Neuron (in vitro differentiated cells): Measurements from ENCODE around the gene SAE1.

Experiments used
- H2AFZ ChIP-seq: one replicate; pipeline ENCODE4 v1.6.1; 2013; ENCODE audit warnings: low read depth, mild to moderate bottlenecking, inconsistent platforms, low read length, moderate library complexity
- H3K27me3 ChIP-seq: one replicate; pipeline ENCODE4 v1.6.1; 2013; ENCODE audit warnings: low read length; ENCODE audit not compliant: insufficient read depth
- H3K36me3 ChIP-seq: one replicate; pipeline ENCODE4 v1.6.1; 2013; ENCODE audit warnings: low read length; ENCODE audit not compliant: insufficient read depth
- H3K4me1 ChIP-seq: one replicate; pipeline ENCODE4 v1.6.1; 2013; ENCODE audit warnings: low read length; ENCODE audit not compliant: insufficient read depth
- H3K4me3 ChIP-seq: 2 replicates; pipeline ENCODE4 v1.5.1; 2013; ENCODE audit warnings: mild to moderate bottlenecking, low read length, moderate library complexity
- H3K9me3 ChIP-seq: one replicate; pipeline ENCODE4 v1.6.1; 2013; ENCODE audit warnings: low read length

The SAE1 gene

DNA sequence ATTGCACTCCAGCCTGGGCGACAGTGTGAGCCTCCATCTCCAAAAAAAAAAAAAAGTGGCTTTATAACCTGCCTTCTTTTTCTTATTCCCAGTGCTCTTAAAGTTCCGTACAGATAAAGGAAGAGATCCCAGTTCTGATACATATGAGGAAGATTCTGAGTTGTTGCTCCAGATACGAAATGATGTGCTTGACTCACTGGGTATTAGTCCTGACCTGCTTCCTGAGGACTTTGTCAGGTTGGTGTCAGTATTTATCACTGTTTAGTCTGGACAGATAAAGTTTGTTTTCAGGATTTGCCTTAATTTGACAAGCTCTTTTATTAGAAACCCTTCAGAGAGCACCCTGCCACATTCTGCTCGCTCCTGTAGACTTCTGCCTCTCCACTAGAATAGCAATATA, 66.5 kb downstream of the SAE1 start:
- Histone ChIP-seq H2AFZ (no peak overlapping the region), H3K4me3 (no peak overlapping the region), H3K27me3 (no peaks in the 10 kb centered on the region), H3K9me3 (no peaks in the 10 kb centered on the region), H3K36me3 (peaks cover 37% of the 10 kb centered on the region), H3K4me1 (no peaks in the 10 kb centered on the region)

DNA sequence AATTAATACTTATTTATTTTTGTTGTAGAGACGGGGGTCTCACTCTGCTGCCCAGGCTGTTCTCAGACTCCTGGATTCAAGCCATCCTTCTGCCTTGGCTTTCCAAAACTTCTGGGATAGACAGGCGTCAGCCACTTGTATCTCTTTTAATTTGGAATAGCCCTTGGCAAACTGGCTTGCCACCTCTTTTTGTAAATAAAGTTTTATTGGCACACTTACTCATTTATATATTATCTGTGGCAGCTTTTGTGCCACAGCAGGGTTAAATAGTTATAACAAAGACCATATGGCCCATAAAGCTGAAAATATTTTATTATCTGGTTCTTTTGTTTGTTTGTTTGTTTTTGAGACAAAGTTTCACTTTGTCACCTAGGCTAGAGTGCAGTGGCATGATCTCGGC, 69.9 kb downstream of the SAE1 start:
- H3K4me3 ChIP-seq: no peak overlapping the region
- no peak overlapping the region for H2AFZ ChIP-seq
- no peaks in the 10 kb centered on the region for H3K9me3 ChIP-seq
- no peaks in the 10 kb centered on the region for H3K4me1 ChIP-seq
- H3K36me3 ChIP-seq: peaks cover 58% of the 10 kb centered on the region
- no peaks in the 10 kb centered on the region for H3K27me3 ChIP-seq

DNA sequence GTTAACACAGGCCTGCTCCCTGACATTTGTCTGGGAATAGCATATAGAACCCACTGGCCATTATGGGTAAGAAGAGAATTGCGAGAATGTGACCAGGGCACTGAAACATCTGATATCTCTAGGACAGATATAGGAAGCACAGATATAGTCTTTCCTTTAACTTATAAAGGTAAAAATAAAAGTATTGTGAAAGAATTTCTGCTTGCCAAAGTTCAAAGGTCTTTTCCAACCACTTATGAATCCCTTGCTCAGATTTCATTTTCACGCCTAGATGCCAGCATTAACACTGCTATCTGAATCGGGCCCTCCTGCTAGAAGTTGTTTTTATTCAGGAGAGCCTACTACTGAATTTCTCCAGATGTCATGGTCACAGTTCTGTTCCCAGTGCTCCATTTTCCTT, 72.6 kb downstream of the SAE1 start:
- no peaks in the 10 kb centered on the region for H3K4me1 ChIP-seq
- H3K4me3 ChIP-seq: no peak overlapping the region
- H3K36me3 ChIP-seq: peaks cover 73% of the 10 kb centered on the region
- H3K27me3 ChIP-seq: no peaks in the 10 kb centered on the region
- H2AFZ ChIP-seq: no peak overlapping the region
- no peaks in the 10 kb centered on the region for H3K9me3 ChIP-seq

DNA sequence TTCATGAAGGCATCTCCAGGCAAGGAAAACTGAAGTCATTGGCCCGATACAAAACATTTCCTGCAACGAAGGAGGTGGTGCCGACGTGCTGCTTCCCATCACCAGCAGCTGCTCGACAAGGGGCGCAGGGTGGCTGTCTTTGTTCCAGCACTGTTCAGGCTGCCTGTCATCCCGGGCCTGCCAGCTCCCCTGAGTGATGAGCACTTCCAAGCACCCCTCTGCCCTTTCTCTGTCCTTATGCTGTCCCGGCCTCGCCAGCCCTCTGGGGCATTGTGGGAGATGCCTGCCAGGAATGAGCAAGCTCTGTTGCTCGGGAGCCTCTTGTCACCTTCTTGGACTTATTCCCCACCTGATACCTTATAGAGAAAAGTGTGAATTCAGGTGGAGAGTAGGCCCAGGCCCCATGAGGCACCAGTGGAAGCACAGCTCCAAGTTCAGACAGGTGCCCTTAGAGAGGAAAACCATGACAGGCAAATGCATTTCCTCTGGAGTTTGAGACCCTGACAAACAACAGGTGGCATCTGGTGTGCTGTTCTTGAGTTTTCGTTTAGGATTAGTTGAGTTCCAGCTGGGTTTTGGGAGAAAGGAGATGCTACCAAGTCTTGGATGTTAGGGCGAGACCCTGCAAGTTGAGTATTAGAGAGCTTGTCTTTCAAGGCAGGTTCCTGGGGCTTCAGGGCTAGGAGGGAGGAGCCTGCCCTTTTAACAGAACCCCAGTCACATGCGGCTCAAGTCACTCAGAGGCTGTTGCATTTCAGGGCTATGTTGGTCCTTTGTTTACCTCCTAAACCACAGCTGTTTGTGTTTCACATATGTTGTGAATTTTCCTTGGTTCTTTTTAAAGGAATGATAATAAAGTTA, 78.9 kb downstream of the SAE1 start:
- H3K4me3 ChIP-seq: no peak overlapping the region
- H3K9me3 ChIP-seq: no peaks in the 10 kb centered on the region
- no peaks in the 10 kb centered on the region for H3K27me3 ChIP-seq
- peaks cover 17% of the 10 kb centered on the region for H3K4me1 ChIP-seq
- no peak overlapping the region for H2AFZ ChIP-seq
- H3K36me3 ChIP-seq: peaks cover 71% of the 10 kb centered on the region

DNA sequence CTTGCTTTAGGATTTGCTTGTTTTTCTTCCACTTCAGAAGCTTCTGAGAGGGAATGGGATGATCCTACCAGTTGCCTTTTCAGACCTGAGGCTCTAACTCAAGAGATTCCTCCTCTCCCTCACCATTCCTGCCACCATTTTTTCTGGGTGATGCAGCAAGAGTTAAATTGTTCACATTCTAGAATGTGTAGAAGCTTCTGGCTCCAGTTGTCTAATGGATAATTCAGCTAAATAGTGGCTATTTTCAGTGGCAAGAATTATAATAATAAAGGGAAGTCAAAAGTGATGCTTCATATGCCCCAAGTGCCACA, 79.5 kb downstream of the SAE1 start:
- no peaks in the 10 kb centered on the region for H3K9me3 ChIP-seq
- peaks cover 65% of the 10 kb centered on the region for H3K36me3 ChIP-seq
- H3K27me3 ChIP-seq: no peaks in the 10 kb centered on the region
- H3K4me1 ChIP-seq: peaks cover 17% of the 10 kb centered on the region
- H3K4me3 ChIP-seq: no peak overlapping the region
- H2AFZ ChIP-seq: no peak overlapping the region

DNA sequence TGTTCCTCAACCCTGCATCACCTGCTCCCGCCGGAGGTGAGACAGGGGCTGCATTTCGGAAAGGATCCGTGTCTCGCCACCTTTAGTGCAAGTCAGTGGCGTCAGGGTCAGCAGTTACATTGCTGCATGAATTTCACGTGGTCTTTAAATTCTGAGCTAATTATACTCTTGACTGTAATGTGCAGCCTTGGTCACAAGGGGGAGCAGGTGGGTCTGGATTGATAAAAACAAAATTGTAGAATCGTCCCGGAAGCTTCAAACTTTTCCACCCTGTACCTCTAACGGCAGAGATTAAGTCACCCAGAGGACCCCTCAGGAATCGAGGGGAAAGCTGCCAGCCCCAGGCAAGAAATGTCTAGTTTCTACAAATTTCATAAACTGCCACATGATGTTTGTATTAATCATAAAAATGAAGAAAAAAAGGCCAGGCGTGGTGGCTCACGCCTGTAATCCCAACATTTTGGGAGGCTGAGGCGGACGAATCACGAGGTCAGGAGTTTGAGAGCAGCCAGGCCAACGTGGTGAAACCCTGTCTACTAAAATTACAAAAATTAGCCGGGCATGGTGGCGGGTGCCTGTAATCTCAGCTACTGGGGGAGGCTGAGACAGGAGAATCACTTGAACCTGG, 80.2 kb downstream of the SAE1 start:
- Histone ChIP-seq H3K27me3 (no peaks in the 10 kb centered on the region), H3K9me3 (no peaks in the 10 kb centered on the region), H3K4me3 (no peak overlapping the region), H2AFZ (no peak overlapping the region), H3K4me1 (peaks cover 17% of the 10 kb centered on the region), H3K36me3 (peaks cover 58% of the 10 kb centered on the region)

DNA sequence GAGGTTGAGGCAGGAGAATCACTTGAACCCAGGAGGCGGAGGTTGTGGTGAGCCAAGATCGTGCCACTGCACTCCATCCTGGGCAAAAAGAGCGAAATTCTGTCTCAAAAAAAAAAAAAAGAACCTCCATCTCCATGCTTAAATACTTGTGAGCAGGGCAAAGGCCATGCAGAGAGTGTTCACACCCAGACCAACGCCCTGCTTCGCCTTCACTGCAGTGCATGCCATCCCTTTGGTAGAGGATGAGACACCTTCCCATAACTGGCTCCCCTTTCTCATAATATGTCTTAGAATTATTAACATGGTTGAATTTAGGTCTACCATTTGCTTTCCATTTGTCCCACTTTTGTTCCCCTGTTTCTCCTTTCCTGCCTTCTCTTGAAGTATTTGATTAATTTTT, 84.9 kb downstream of the SAE1 start:
- no peaks in the 10 kb centered on the region for H3K27me3 ChIP-seq
- H2AFZ ChIP-seq: no peak overlapping the region
- no peak overlapping the region for H3K4me3 ChIP-seq
- peaks cover 23% of the 10 kb centered on the region for H3K36me3 ChIP-seq
- no peaks in the 10 kb centered on the region for H3K9me3 ChIP-seq
- peaks cover 3% of the 10 kb centered on the region for H3K4me1 ChIP-seq

DNA sequence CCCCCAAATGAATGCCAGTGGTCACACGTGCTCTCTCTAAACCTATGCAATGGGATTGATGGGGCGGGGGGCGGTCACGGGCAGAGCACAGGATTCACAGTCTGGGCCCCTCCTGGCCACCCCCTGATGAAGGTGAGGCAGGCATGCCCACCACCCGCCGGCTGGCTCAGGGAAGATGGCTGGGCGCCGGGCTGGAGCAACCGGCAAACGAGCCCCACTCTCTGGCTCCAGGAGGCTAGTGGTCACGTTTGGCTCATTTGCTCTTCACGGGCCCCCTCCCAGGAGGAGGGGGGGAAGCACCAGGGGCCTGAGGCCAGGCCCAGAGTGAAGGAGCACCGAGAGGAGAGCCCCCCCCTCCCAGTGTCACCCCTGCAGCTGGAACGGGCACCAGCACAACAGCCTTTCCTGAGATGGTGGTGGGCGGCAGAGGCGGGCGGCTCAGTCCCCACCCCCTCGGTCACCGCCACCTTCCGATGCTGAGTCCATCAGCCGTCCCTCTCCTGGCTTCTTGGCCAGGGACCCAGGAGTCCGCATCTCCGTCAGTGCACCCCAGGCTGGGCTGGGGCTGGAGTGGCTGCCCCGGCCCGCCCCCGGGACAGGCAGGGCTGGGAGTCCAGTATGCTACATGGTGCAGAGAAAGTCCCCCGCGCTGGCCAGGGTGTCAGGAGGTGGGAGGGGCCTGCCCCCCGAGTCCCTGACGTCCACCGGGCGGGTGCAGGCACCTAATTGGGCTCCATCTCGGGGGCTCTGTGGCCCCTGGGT, 90.6 kb downstream of the SAE1 start:
- no peaks in the 10 kb centered on the region for H3K27me3 ChIP-seq
- H3K4me1 ChIP-seq: peaks cover 8% of the 10 kb centered on the region
- H3K9me3 ChIP-seq: no peaks in the 10 kb centered on the region
- H3K36me3 ChIP-seq: peaks cover 31% of the 10 kb centered on the region
- H3K4me3 ChIP-seq: no peak overlapping the region
- H2AFZ ChIP-seq: no peak overlapping the region

DNA sequence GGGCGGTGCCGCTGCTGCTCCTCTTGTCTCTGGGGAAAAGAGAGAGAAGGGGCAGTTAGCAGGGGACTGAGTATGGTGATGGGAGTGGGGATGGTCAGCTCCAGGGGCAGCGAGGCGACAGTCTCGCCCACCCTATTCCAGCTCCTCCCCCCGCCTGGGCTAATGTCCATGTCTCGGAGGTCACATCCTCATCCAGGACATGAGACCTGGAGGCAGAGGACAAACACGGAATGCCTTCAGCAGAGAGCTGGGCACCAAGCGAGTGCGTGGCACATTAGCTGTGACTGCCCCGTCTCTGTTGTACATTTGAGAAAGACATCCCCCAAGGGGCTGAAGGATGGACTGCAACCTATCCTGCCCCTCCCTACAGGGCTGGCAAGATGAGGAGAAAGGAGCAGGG, 91.3 kb downstream of the SAE1 start:
- Histone ChIP-seq H3K4me1 (peaks cover 13% of the 10 kb centered on the region), H3K36me3 (peaks cover 31% of the 10 kb centered on the region), H3K27me3 (no peaks in the 10 kb centered on the region), H2AFZ (no peak overlapping the region), H3K4me3 (no peak overlapping the region), H3K9me3 (no peaks in the 10 kb centered on the region)

DNA sequence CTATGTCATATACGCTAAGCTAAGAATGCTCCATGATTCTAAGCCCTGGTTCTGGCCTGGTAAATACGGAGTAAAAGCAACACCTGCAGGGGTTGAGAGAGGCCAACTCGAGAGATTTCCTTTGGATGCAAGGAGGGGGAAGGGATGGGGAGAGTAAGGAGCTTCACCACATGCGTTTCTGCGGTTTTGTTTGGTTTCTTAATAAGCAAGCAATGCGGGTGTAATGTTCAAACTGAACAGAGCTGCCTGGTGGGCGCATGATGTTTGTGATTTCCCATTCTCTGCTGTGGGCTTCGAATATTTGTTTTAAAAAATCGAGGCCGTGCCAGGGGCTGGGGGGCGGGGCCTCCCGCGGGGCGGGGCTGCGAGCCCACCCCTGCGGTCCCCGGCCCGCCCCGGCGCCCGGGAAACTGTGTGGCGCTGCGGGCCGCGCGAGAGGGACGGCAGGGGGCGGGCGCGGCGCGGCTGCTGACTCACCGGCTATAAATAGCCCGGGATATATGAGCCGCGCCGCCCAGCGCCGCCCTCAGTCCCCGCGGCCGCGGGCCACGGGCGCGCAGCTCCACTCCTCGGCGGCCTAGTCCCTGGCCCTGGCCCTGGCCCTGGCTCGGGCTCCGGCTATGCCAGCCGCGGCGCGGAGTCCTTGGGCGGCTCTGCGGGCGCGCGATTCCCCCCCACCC, 95.3 kb downstream of the SAE1 start:
- Histone ChIP-seq H3K4me3 (peak overlapping the region; percentile 63), H3K36me3 (peaks cover 20% of the 10 kb centered on the region), H2AFZ (no peak overlapping the region), H3K9me3 (no peaks in the 10 kb centered on the region), H3K4me1 (peaks cover 31% of the 10 kb centered on the region), H3K27me3 (no peaks in the 10 kb centered on the region)

DNA sequence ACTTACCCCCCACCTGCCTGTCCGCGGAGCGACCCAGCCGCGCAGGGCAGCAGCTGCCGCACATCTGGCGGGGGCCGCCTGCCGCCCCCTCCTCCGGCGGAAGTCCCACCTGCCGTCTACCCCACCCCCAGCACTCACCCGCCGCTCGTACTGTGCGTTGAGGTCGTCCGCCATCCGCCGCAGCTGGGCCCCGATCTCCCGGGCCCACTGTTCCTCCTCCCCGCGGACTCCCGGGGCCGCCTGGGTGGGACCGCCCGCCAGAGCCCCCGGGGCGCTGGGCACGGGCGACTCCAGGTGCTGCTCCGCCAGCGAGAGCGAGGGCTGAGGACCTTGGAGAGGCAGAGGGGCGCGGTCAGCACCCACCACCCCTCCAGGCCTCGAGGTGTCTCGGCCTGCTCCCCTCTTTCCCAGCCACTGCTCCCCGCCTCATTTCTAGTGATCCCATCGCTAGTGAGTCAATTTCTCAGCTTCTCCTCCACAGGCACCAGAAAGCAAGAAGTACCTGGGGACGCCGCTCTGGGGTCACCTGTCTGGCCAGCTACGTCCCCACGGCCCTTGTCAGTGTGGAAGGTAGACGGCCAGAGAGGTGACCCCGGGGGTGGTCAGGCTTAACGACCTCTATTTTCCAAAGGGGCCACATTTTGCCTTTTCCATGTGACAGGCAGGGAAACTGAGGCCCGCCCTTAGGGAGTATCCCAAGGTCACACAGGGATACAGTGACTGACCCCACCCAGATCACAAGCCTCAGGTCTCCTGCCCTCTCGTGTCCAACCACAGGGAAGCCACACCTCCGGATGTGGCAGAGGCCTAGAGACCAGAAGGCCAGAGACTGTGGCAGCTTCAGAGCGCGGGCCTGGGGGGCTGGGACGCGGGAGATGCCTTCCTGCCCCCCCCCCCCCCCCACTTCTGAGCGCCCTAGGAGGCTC, 96.1 kb downstream of the SAE1 start:
- Histone ChIP-seq H3K27me3 (no peaks in the 10 kb centered on the region), H3K9me3 (no peaks in the 10 kb centered on the region), H3K4me3 (peak overlapping the region; percentile 63), H3K4me1 (peaks cover 36% of the 10 kb centered on the region), H2AFZ (no peak overlapping the region), H3K36me3 (peaks cover 16% of the 10 kb centered on the region)
